H1 (cell line): Measurements from ENCODE around the gene PRMT6. TPM values are rescaled to one million over a fixed set of nuclear protein-coding genes. Genes with fewer than 3 reads are reported as not detected.

Experiments
- HDAC6 ChIP-seq: IDR thresholded peaks from one replicate; pipeline ENCODE4 v1.7.1; 2012; ENCODE audit warnings: low read depth, mild to moderate bottlenecking, inconsistent platforms, low read length, moderate library complexity
- YY1 ChIP-seq: IDR thresholded peaks from 2 replicates; pipeline ENCODE4 v1.6.1; 2011; ENCODE audit warnings: low read depth, mild to moderate bottlenecking, low read length
- polyA plus RNA-seq, 7 experiments: library from polyadenylated mRNA; depleted of rRNA in 3 of 7; stranded (reverse) in 5 of 7; unstranded in 2 of 7; fragments of >200 nt in 5 of 7; fragments of 200-250 nt in 2 of 7; gene quantifications; 1 replicate in 5 of 7; 2 replicates in 1 of 7; 4 replicates in 1 of 7; pipeline versions ENCODE4 v1.2.1 to v1.2.3, GENCODE V29; 2011 to 2013; ENCODE audit warnings: missing spikeins in 2 of 7, mixed read lengths in 2 of 7
- total RNA-seq: library from RNA; stranded (reverse); fragmentation: NEBNext Ultra II Directional; extraction: Animal tissue kit (Norgen Biotek cat#: 25700); gene quantifications from 2 replicates; pipeline ENCODE4 v1.2.1, GENCODE V29; 2021

The PRMT6 gene
- total and polyA plus RNA-seq, 2 of the 8 experiments (the other 6 are each of a cell fraction or from before 2014, with no cell fraction given), result 23.6 to 38.2 TPM

DNA sequence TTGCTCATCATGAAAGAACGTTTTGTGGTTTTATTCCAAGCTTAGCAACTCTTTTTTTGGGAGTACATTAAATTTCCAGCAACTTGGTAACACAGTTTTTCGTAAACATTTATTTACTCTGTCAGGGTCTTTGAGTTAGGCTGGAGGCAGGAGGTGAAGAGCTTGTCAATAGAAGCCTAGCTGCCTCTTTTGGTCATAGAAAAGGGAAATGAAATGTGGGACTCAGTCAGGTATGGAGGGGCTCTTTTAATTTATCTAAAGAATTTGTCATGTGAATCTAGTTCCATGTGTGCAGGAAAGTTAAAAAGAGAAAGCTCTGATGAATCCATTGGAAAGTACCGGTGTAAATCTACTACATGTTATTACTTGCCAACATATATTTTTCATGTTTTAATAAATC lies 45.9 kb upstream of the PRMT6 start (continued):
- TF ChIP-seq HDAC6 (no peak), YY1 (no peak)
